Left renal pelvis (tissue), 4 donors: Measurements from ENCODE around the gene METTL24. TPM values are rescaled to one million over a fixed set of nuclear protein-coding genes. Genes with fewer than 3 reads are reported as not detected.
"Not testable (repeated sequence)": the region's sequence is repeated elsewhere in the genome, so short reads cannot be mapped to it uniquely, and the experiment has no call there.

Experiments used
- DNase-seq, 4 donors: peaks; one replicate each; pipeline ENCODE4 v3.0.0-alpha.2; 2013; ENCODE audit warnings: low read depth in 4 of 4, low spot score in 3 of 4
- polyA plus RNA-seq, 4 donors: library from polyadenylated mRNA; unstranded; fragments of 120-200 nt; gene quantifications; one replicate each; pipeline ENCODE4 v1.2.1, GENCODE V29; 2013; ENCODE audit not compliant: insufficient read length in 4 of 4

METTL24 gene
- polyA plus RNA-seq, 4 donors, result 12.5 to 27.1 (median 14.7) TPM

DNA sequence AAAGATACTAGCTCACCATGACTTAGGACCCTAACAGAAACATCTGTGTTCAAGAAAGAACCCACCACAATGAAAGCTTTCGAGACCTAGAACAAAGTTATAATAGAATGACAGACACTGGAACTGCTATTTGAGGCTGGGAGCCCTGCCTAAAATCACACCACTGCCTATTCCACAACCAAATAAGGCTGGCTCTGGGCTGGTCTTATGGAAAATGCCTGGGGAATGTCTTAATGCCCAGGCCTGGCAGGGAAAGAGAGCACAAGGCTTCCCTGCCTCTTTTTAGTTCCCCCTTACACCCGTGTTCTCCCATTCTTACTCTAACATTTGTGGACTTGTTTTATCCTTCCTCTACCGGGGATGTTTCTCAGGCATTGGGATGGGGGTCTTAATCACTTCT lies 5.6 kb upstream of the METTL24 start:
- no peak for DNase-seq

DNA sequence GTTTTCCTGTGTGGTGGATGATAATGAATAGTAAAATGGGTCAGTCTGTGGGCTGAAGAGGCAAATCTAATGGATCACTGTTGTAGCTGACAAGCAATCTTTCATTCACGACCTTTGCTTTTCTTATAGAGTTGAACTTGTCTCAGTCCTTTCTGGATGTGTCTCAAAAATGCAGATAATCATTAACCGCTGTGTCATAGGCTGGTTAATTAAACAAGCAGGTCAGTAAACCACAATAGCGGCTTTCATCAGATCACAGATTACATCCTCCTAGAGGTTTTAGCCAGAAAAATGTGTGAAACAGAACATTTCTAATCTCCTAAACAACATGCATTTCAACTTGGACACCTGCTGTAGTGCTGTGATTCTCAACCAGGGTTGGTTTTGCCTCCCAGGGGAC lies 2.5 kb upstream of the METTL24 start:
- DNase-seq, result no peak

DNA sequence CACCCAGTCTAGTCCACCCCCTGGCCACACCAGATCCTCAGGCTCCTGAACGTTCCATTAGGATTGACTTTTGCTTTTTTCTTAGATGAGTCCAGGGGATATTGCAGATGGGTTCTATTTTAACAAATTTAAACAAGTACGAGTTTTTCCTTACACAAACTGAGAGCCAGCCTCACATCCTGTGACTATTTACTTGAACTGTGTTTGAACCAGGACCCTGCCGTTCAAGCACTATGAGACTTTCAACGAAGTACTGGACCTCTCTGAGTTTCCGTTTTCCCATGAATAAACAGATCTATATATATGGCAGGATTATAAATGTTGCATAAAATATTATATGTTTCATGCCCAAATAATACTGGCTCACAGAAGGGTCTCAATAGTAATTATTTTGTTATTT lies 1.4 kb upstream of the METTL24 start:
- DNase-seq, result no peak

DNA sequence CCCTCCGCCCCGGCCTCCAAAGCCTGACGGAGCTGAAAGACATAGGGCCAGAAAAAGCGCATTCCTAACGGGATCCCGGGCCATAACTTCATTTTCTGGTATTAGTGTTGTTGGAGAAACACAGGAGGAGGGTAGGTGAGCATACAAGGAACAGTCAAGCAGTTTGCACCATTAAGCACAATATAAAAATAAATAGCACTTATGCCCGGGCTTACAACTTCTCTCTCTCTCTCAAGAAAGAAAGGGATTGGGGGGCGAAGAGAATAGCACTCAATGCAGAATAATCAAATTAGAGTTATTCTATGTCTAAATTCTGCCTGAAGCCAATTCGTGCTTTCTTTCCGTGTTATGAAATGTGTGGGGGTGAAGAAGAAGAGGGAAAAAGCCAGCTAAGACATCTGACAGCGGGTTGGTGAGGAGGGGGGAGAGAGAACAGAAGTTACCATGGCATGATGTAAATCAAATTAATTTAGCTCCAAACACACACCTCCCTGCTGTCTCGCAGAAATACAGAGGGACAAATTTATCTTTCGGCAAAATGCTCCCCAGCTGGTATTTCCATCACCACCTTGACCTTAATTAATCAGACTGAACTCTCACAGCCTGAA lies 508 bp upstream of the METTL24 start:
- DNase-seq, result no peak

DNA sequence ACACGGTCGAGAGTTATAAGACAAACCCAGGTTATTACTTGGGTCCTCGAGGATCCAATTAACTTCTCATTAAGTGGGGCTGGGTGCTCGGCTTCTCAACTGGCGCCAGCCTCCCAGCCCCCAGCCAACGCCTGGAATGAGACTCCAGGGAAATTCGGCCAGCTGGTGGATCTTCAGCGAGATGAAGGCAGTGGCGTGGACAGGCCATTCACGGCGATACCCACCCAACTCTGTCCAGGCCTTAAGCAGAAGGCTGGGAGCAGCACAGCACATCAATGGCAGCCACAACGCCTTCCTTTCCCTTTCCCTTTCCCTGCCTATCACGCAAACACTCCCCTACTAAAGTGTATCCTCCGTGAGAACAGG lies 868 bp downstream of the METTL24 start:
- no peak for DNase-seq

DNA sequence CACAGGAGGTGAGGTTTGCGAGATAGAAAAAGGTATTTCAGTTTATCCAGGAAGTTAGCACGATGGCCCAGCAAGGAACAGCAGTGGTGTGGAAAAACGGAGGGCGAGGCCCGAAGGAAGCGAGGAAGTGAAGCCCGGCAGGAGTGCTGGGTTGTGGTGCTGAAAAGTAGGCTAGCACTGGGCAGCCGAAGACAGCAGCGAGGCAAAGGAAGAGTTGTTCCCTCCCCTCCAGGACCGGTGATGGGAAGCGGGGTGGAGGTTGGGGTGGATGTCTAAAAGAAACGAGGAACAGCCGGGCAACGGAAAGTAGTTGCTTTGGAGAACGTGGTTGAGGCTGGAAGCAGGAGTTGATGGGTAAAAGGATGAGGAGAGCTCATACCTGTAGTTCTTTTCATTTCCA lies 1.4 kb downstream of the METTL24 start:
- no peak for DNase-seq

DNA sequence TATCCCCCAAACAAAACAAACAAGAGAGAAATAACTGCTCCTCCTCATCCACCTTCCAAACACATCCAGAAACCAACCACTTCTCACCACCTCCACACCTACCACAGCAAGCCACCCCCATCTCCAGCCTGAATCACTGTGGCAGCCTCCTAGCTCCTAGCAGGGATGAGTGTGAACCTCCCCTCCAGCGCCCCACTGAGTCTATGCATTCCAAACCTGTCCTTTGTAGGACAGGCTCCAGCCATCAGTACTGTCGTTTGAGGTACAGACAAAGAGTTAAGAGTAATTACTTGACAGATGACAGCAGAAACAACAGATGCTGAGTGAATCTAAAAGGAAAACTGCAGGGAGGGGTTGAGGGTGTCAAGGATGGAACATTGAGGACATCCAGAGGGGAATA lies 2.4 kb downstream of the METTL24 start:
- DNase-seq, result no peak

DNA sequence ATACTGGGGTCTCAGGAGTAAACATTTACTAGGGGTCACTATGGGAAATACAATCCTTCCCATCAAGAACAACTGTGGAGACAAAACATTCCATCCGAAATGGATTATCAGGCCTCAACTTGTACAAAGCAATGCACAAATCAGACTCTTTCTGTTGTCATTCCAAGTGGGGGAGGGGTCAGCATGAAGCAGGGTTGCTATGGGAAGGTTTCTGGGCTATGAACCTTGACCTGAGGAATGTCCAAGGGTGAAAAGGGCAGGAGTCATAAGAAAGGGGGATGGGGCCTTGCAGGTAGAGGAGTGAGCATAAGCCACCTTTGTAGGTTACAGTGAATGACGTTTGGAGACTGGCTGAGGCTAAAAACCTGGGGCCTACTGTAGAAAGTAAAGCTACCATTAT lies 3.1 kb downstream of the METTL24 start:
- DNase-seq, result no peak

DNA sequence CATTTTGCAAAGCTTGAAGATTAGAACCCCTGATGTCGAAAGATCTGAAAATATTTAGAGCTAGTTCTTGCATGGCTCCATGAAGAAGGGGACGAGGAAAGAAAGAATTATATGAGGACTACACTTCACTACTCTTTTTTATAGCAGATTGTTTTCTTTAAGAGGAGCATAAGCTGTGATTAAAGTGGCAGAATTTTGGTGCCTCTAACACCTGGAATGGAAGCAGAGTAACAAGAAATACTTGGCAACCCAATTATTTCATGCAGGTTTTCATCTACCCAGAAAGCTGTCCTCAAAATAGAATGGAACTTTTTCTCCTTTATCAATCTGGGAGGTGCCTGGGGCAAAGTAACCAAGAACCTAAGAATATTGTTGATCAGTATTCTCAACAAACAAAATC lies 4.0 kb downstream of the METTL24 start:
- no peak for DNase-seq

DNA sequence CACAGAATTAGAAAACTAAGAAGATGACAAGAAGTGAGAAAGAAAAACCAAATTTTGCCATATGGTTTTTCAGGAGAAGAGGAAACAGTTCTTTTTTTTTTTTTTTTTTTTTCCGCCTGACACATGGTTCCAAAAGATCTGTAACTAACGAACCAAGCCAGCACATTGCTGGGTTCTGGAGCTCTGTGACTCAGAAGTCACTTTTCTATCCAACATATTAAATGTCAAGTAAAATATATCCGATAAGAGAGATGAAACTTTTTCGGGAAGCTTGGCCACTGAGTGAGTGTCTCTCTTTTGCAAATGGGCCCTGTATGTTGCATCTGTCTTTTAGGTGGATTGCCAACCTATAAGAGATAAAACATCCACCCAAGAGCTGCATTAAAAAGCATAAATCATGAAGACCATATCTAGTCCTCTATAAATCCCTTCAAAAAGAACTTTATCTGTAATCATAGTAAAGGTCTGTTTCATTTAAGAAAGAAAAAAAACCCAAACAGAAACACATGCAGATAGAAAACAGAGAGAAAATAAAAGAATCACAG lies 4.6 kb downstream of the METTL24 start:
- DNase-seq, result no peak

DNA sequence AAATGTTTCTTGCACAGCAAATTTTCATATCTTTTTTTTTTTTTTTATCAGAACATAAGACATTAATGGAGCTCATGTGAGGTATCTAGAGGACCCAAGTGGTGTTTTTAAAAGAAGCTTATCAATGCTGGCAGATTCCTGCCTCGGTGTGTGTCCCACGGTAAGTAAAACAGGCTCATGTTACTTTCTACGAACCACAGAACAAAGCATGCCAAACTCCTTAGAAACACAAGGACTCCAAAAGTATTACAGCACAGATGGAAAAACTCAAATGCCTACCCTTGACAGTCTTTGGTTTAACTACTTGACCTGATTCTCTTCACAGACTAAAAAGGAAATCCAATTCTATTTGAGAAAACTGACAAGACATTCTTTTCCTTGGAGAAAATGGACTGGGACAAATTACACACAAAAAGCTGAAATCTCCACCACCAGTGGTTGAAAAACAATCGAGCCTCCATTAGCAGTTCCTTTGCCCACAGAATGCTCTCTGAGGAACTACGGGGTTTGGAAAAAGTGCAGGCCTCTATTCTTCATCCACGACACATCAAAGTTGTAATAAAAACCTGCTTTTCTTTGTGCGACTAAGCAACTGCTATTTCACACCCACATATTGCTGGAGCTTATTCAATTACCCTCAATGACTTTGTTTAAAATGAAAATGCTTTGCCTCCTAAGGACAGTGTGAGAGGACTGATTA lies 5.4 kb downstream of the METTL24 start:
- no peak for DNase-seq

DNA sequence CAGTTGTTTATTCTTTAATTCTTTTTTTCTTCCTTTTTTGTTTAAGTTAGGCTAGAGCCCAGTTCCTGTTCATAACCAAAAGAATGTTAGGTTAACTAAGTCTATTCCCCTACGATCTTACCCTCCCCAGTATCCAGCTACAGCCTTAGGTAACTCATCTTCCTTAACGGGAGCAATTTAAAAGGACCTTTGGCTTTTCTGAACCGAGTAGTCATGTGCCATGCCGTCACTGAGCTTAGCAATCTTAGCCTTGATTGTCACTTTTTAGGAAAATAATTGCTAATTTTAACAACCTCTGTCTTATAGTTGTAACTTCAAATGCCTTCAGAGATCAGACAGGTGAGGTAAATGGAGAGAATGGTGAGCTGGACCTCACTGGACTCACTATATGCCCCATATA lies 6.2 kb downstream of the METTL24 start:
- DNase-seq, result no peak

DNA sequence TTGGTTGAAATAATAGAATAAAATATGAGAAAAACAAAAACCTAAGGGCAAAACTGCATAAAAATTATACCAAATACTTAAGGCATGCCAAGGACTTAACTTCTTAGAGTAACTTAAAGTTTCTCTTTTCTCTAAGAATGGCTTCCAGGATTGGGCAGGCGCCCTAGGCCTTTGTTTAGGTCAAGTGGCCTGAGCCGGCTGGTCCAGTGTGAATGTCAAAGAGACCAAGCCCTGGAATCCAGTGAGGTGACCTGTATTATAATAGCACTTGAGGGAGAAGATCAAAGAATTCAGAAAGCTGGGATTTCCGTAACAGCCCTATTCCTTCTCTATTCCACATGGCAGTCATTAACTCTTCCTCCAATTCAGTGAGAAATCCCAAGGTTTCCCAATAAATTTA lies 6.6 kb downstream of the METTL24 start:
- no peak for DNase-seq

DNA sequence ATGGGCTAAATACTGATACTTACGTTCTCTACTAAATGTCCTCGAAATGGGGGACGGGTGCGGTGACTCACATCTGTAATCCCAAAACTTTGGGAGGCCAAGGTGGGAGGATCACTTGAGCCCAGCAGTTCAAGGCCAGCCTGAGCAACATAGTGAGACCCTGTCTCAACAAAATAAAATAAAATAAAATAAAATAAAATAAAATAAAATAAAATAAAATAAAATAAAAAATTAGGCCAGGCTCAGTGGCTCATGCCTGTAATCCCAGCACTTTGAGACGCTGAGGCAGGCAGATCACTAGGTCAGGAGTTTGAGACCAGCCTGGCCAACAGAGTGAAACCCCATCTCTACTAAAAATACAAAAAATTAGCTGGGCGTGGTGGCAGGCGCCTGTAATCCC lies 7.6 kb downstream of the METTL24 start:
- not testable (repeated sequence) for DNase-seq

DNA sequence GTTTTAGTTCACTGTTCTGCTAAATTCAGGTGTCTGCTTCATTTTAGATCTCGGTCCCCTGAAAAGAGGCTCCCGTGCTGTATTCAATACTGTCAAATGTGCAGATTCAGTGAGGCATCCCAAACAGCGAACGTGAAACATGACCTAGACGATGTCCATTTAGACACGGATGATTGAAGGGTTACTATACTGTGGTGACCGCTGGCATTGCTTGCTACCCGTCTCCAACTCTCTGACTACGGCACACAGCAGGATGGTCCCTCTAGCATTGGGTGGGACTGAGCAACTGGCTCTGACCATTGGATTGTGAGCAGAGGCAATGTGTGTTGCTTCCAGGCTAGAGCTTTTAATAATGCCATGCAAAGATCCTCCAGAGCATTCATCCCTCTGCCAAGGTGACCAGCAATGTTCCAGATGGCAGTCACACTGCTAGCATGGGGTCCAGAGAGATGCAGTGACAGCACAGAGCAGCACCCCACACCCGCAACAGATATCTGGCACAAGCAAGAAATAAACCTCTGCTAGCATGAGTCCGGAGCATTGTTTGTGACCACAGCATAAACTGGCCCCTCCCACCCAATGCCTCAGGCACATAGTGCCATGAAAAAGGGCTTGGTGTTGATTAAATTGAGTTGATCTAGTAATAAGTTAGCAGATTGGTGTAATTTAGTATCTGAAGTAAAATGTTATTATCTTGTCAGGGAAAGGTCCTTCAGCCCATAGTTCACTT lies 9.0 kb downstream of the METTL24 start:
- no peak for DNase-seq

DNA sequence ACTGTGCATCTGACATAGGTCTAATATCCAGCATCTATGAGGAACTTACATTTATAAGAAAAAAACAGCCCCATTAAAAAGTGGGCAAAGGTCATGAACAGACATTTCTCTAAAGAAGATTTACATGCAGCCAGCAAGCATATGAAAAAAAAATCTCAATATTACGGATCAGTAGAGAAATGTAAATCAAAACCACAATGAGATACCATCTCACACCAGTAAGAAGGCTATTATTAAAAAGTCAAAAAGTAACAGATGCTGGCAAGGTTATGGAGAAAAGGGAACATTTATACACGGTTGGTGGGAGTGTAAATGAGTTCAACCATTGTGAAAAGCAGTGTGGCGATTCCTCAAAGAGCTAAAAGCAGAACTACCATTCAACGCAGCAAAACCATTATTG lies 13.1 kb downstream of the METTL24 start:
- DNase-seq, result no peak

DNA sequence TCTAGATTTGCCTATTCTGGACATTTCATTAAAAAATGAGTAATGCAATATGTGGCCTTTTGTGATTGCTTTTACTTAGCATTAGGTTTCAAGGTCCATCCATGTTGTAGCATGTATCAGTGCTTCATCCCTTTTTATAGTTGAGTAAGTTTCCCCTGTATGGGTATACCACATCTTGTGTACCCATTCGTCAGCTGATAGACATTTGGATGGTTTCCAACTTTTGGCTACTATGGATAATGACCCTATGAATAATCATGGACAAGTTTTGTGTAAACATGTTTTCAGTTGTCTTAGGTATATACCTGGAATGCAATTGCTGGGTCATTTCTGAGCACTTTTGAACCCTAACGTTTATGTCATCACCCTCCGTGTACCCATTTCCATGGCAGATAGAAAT lies 15.4 kb downstream of the METTL24 start:
- no peak for DNase-seq

DNA sequence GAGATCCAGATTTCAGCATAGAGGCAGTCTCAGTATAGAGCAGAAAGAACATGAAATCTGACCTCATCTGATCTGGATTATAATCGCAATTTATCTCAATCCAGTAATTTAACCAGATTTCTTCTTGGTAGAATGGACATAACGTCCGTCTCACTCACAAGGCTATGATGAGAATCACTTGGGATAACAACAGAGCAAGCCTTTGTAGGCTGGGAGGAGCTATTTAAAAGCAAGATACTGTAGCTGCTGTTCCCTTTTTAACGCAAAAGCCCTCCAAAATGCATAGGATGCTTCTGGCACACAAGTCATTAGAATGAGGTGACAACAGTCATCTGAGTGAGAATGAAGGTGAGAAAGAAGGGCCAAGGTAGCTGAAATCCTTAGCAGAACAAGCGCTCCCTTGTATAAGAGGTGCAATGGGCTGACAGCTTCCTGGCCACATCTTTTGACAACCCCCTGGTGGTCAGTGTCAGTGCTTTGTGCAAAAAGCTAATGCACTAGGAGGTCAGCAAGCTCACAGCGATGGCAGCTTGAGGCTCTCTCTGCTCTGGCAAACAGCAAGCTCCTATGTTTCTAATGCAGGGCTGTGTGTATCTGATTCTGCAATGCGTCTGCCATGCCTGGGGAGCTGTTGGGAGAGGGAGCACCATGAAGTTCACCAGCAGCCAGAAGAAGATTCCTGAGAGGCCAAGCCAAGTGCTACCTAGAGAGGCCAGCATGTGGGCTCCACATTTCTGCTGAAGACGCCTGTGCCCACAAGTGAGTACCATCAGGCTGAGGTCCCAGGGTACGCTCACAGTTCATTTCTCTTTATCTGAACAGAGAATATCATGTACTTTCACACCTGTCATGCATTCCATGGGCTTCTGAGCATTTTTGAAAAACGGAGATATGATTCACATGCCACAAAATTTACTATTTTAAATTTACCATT lies 16.2 kb downstream of the METTL24 start:
- DNase-seq, result no peak

DNA sequence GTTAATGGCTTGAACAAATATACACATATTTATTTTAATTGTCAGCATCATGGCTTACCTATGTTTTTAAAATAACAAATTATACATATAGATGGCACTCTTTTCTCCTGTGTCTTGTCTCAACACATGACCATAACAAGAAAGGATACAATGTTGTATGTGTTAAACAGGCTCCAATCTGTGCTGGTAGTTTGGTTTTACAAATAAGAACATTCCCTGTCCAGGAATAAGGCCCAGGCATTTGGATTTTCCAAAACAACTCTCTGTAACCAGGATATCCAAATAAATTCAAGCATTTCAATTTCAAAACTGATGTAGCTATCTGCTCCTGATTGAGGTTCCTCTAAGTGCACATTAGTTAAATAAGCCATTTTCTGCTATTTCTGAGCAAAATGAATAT lies 17.1 kb downstream of the METTL24 start:
- DNase-seq, result no peak

DNA sequence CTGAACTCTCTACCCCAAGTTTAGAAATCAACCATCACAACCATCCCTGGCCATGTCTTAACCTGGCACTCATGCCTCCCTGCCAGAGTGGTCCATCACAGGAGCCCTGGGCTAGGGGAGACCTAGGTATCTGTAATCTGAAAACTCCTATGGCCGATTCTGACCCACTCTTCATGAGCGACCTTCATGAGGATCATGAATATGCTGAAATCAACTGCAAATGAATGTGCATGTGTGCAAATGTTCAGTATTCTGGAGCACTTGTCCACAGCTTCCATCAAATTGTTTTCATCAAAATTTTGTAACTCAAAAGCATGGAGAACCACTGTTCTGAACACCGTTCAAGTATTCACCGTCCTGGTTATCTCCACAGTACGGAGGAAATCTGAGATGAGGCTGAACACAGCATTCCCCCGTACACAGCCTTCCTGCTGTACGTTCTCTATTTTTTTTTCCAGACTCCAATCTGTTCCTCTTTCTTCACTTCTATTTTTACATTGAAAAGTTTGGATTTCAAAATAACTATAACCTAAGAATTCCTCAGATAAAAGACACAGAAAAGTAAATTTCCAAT lies 17.7 kb downstream of the METTL24 start:
- DNase-seq, result no peak
